Measurements from ENCODE around the gene PIP4K2C.

PIP4K2C gene

GRCh38 chr12:57590864-57591781, at the start of gene PIP4K2C:
Gene PIP4K2C (plus strand): TSS chr12:57591192. CDS start chr12:57591290, 98 bp downstream.
- H3K27ac ChIP-seq, result peak within 1 kb of the TSS; percentile 64

GRCh38 chr12:57541717-57542116, 49.3 kb upstream of the PIP4K2C start:
- no peak for DNase-seq (ENCODE audit: low read depth, low spot score)
- no peak overlapping the region for H3K27ac ChIP-seq

More at GRCh38 chr12:57590864-57591781, at the start of gene PIP4K2C:
- no peak for DNase-seq (ENCODE audit: low read depth, low spot score)

GRCh38 chr12:57543581-57543980, 47.4 kb upstream of the PIP4K2C start:
- no peak overlapping the region for H3K27ac ChIP-seq
- no peak for DNase-seq (ENCODE audit: low read depth, low spot score)

- peak overlapping the region; percentile 95 for H3K27ac ChIP-seq
- DNase-seq (ENCODE audit: low read depth, low spot score), result peak; percentile 41
Observed at GRCh38 chr12:57545809-57546437, 45.1 kb upstream of the PIP4K2C start.

GRCh38 chr12:57546438-57547287, 44.3 kb upstream of the PIP4K2C start, which contains the start of gene DCTN2:
Gene DCTN2 (minus strand): TSS chr12:57547192. CDS start chr12:57547063, 129 bp downstream.
- H3K27ac ChIP-seq, result peak within 1 kb of the TSS; percentile 95
- DNase-seq (ENCODE audit: low read depth, low spot score), result peak; percentile 90

- peak overlapping the region; percentile 95 for H3K27ac ChIP-seq
- DNase-seq (ENCODE audit: low read depth, low spot score), result no peak
Observed at GRCh38 chr12:57547288-57548012, 43.5 kb upstream of the PIP4K2C start.

- H3K27ac ChIP-seq, result no peak overlapping the region
Observed at GRCh38 chr12:57548013-57548315, 43.0 kb upstream of the PIP4K2C start.

GRCh38 chr12:57548488-57548887, 42.5 kb upstream of the PIP4K2C start:
- DNase-seq (ENCODE audit: low read depth, low spot score), result no peak

More at GRCh38 chr12:57548013-57548315, 43.0 kb upstream of the PIP4K2C start:
- no peak for DNase-seq (ENCODE audit: low read depth, low spot score)

GRCh38 chr12:57549203-57549908, 41.6 kb upstream of the PIP4K2C start:
- no peak overlapping the region for H3K27ac ChIP-seq
- DNase-seq (ENCODE audit: low read depth, low spot score), result no peak

More at GRCh38 chr12:57548488-57548887, 42.5 kb upstream of the PIP4K2C start:
- H3K27ac ChIP-seq, result no peak overlapping the region

- H3K27ac ChIP-seq, result no peak within 1 kb of the TSS
- no peak for DNase-seq (ENCODE audit: low read depth, low spot score)
Observed at GRCh38 chr12:57549909-57550640, 40.9 kb upstream of the PIP4K2C start, which contains the start of gene KIF5A. Gene KIF5A (plus strand): TSS chr12:57550044. CDS start chr12:57550272, 228 bp downstream.

- DNase-seq (ENCODE audit: low read depth, low spot score), result no peak
- no peak overlapping the region for H3K27ac ChIP-seq
Observed at GRCh38 chr12:57550641-57551549, 40.1 kb upstream of the PIP4K2C start.

GRCh38 chr12:57551637-57552305, 39.2 kb upstream of the PIP4K2C start:
- H3K27ac ChIP-seq, result no peak overlapping the region
- no peak for DNase-seq (ENCODE audit: low read depth, low spot score)

- DNase-seq (ENCODE audit: low read depth, low spot score), result no peak
- no peak overlapping the region for H3K27ac ChIP-seq
Observed at GRCh38 chr12:57552306-57552651, 38.7 kb upstream of the PIP4K2C start.

GRCh38 chr12:57552835-57553313, 38.1 kb upstream of the PIP4K2C start:
- no peak for DNase-seq (ENCODE audit: low read depth, low spot score)
- H3K27ac ChIP-seq, result no peak overlapping the region

- no peak overlapping the region for H3K27ac ChIP-seq
- no peak for DNase-seq (ENCODE audit: low read depth, low spot score)
Observed at GRCh38 chr12:57553343-57554202, 37.4 kb upstream of the PIP4K2C start.

- no peak for DNase-seq (ENCODE audit: low read depth, low spot score)
- no peak overlapping the region for H3K27ac ChIP-seq
Observed at GRCh38 chr12:57554453-57554852, 36.5 kb upstream of the PIP4K2C start.
